Retina (tissue), 1 donor: ENCODE results near the gene NTNG1.
"Not testable (repeated sequence)": the region's sequence is repeated elsewhere in the genome, so short reads cannot be mapped to it uniquely, and the experiment has no call there.

Experiments
- DNase-seq: peaks from one replicate; pipeline ENCODE4 v3.0.0-alpha.2; 2016

The NTNG1 gene

GRCh38 chr1:107145637-107146036 lies 4.8 kb downstream of the NTNG1 start:
- no peak for DNase-seq

GRCh38 chr1:107147843-107148242 lies 7.0 kb downstream of the NTNG1 start:
- DNase-seq, result no peak

- no peak for DNase-seq
Measured at GRCh38 chr1:107149946-107150345, 9.1 kb downstream of the NTNG1 start.

GRCh38 chr1:107151295-107151694 lies 10.5 kb downstream of the NTNG1 start:
- no peak for DNase-seq

GRCh38 chr1:107152395-107152794 lies 11.6 kb downstream of the NTNG1 start:
- DNase-seq, result no peak

- no peak for DNase-seq
Measured at GRCh38 chr1:107153014-107153413, 12.2 kb downstream of the NTNG1 start.

GRCh38 chr1:107158496-107158895 lies 17.7 kb downstream of the NTNG1 start:
- DNase-seq, result no peak

GRCh38 chr1:107158991-107159390 lies 18.2 kb downstream of the NTNG1 start:
- DNase-seq, result no peak

GRCh38 chr1:107162745-107163144 lies 21.9 kb downstream of the NTNG1 start:
- no peak for DNase-seq

- DNase-seq, result not testable (repeated sequence)
Measured at GRCh38 chr1:107164901-107165300, 24.1 kb downstream of the NTNG1 start.

GRCh38 chr1:107169615-107170014 lies 28.8 kb downstream of the NTNG1 start:
- no peak for DNase-seq

- DNase-seq, result no peak
Measured at GRCh38 chr1:107171333-107171732, 30.5 kb downstream of the NTNG1 start.

- DNase-seq, result no peak
Measured at GRCh38 chr1:107172450-107173170, 31.8 kb downstream of the NTNG1 start.

GRCh38 chr1:107175102-107175909 lies 34.5 kb downstream of the NTNG1 start:
- no peak for DNase-seq

- no peak for DNase-seq
Measured at GRCh38 chr1:107181253-107181969, 40.6 kb downstream of the NTNG1 start.

- no peak for DNase-seq
Measured at GRCh38 chr1:107183011-107183410, 42.2 kb downstream of the NTNG1 start.

GRCh38 chr1:107184888-107185287 lies 44.0 kb downstream of the NTNG1 start:
- DNase-seq, result no peak

GRCh38 chr1:107187399-107187798 lies 46.6 kb downstream of the NTNG1 start:
- no peak for DNase-seq

- DNase-seq, result no peak
Measured at GRCh38 chr1:107188160-107188559, 47.3 kb downstream of the NTNG1 start.

- DNase-seq, result no peak
Measured at GRCh38 chr1:107194380-107194779, 53.5 kb downstream of the NTNG1 start.

- DNase-seq, result no peak
Measured at GRCh38 chr1:107195476-107195875, 54.6 kb downstream of the NTNG1 start.

- no peak for DNase-seq
Measured at GRCh38 chr1:107196973-107197562, 56.2 kb downstream of the NTNG1 start.

- DNase-seq, result no peak
Measured at GRCh38 chr1:107198561-107198960, 57.7 kb downstream of the NTNG1 start.
